Endothelial cell of umbilical vein (primary cell): ENCODE data around the gene BMP8A. TPM values are rescaled to one million over a fixed set of nuclear protein-coding genes. Genes with fewer than 3 reads are reported as not detected.

ENCODE experiments used
- BruUV-seq: library from RNA; stranded (reverse); fragments of 400-500 nt; replicated peaks from 2 replicates; lab custom pipeline; 2021; lab: Mats Ljungman, UMichigan
- CTCF ChIA-PET: fragments of 300-600, 350-600 bp; sonication (Branson Sonifier 250); formaldehyde crosslinking; loops from one replicate; lab custom pipeline; 2021; ENCODE audit warnings: antibody characterized with exemption, inconsistent platforms; lab: Charles Lee
- POLR2A ChIA-PET: fragments of 300-600, 350-600 bp; sonication (Branson Sonifier 250); formaldehyde crosslinking; loops from one replicate; lab custom pipeline; 2021; ENCODE audit warnings: antibody characterized with exemption, inconsistent platforms; lab: Charles Lee
- DNase-seq: peaks from one replicate; pipeline ENCODE4 v3.0.0-alpha.2; 2011; ENCODE audit warnings: low read depth, low spot score
- FAIRE-seq: peaks from 2 replicates; lab custom pipeline; 2011; peaks lifted over from hg19 to GRCh38; lab: Jason Lieb, UNC
- H2AFZ ChIP-seq: 2 replicates; pipeline ENCODE4 v1.6.0; 2012; ENCODE audit warnings: low read depth, low read length, control low read depth, inconsistent platforms
- H3K27ac ChIP-seq: 2 replicates; pipeline ENCODE4 v1.5.1; 2011; ENCODE audit warnings: low read depth, mild to moderate bottlenecking, control low read depth, low read length, moderate library complexity; ENCODE audit not compliant: insufficient read depth
- H3K27me3 ChIP-seq, 2 experiments: 2 replicates each; pipeline versions ENCODE4 v1.6.0 to v1.6.1; 2011; ENCODE audit warnings: low read length in 2 of 2, mixed read lengths in 1 of 2; ENCODE audit not compliant: control insufficient read depth in 2 of 2, insufficient read depth in 2 of 2
- H3K36me3 ChIP-seq, 2 experiments: 2 replicates in 1 of 2; 3 replicates in 1 of 2; pipeline ENCODE4 v1.5.1; 2011; ENCODE audit warnings: low read length in 2 of 2, mild to moderate bottlenecking in 1 of 2, moderate library complexity in 1 of 2; ENCODE audit not compliant: control insufficient read depth in 2 of 2, insufficient read depth in 2 of 2; ENCODE audit errors: extremely low read depth in 1 of 2
- H3K4me1 ChIP-seq: 3 replicates; pipeline ENCODE4 v1.5.1; 2011; ENCODE audit warnings: mild to moderate bottlenecking, low read length; ENCODE audit not compliant: control insufficient read depth, insufficient read depth; ENCODE audit errors: extremely low read depth
- H3K4me2 ChIP-seq: 2 replicates; pipeline ENCODE4 v1.6.1; 2011; ENCODE audit warnings: low read length, control low read depth, mixed read lengths; ENCODE audit not compliant: insufficient read depth
- H3K4me3 ChIP-seq, 3 experiments: fragments of 200-600 bp in 1 of 3; sonication (generic), shearing (Covaris generic) in 1 of 3; replicated peaks in 1 of 3; 2 replicates each; pipeline ENCODE4 v1.5.1; 2011 to 2016; ENCODE audit warnings: control low read depth in 3 of 3, low read length in 3 of 3, mild to moderate bottlenecking in 2 of 3, inconsistent platforms in 1 of 3, low read depth in 1 of 3, moderate library complexity in 1 of 3; ENCODE audit not compliant: insufficient read depth in 1 of 3
- H3K79me2 ChIP-seq: 2 replicates; pipeline ENCODE4 v1.6.0; 2012; ENCODE audit warnings: low read length, inconsistent platforms; ENCODE audit not compliant: control insufficient read depth, insufficient read depth
- H3K9ac ChIP-seq: replicated peaks from 2 replicates; pipeline ENCODE3; 2011; ENCODE audit warnings: low read length, control low read depth; ENCODE audit not compliant: insufficient read depth; ENCODE audit errors: extremely low read depth
- H3K9me1 ChIP-seq: replicated peaks from 3 replicates; pipeline ENCODE4 v1.6.0; 2011; ENCODE audit warnings: mild to moderate bottlenecking, low read length; ENCODE audit not compliant: control insufficient read depth, insufficient read depth; ENCODE audit errors: extremely low read depth
- H3K9me3 ChIP-seq: replicated peaks from 2 replicates; pipeline ENCODE4 v1.5.1; 2012; ENCODE audit warnings: low read length, inconsistent platforms; ENCODE audit not compliant: control insufficient read depth, insufficient read depth
- H4K20me1 ChIP-seq: replicated peaks from 2 replicates; pipeline ENCODE3; 2011; ENCODE audit warnings: mild to moderate bottlenecking, low read length; ENCODE audit not compliant: control insufficient read depth, insufficient read depth; ENCODE audit errors: extremely low read depth
- CTCF ChIP-seq, 2 donors: IDR thresholded peaks; 1 replicate in 1 of 2; 2 replicates in 1 of 2; pipeline ENCODE4 v1.5.1; 2011; ENCODE audit warnings: low read length in 2 of 2, mild to moderate bottlenecking in 2 of 2, moderate library complexity in 2 of 2, control low read depth in 1 of 2, inconsistent platforms in 1 of 2, low read depth in 1 of 2; ENCODE audit not compliant: insufficient read depth in 1 of 2; ENCODE audit errors: extremely low read depth in 1 of 2
- FOS ChIP-seq: IDR thresholded peaks from 2 replicates; pipeline ENCODE4 v1.6.1; 2011; ENCODE audit warnings: mild to moderate bottlenecking, low read length, moderate library complexity, borderline replicate concordance; ENCODE audit not compliant: insufficient read depth
- GATA2 ChIP-seq: IDR thresholded peaks from 2 replicates; pipeline ENCODE4 v1.7.0; 2011; ENCODE audit warnings: low read depth, mild to moderate bottlenecking, moderate library complexity, mixed read lengths, low read length; ENCODE audit not compliant: insufficient read length, insufficient read depth
- JUN ChIP-seq: IDR thresholded peaks from 2 replicates; pipeline ENCODE4 v1.6.1; 2011; ENCODE audit warnings: borderline replicate concordance, low read depth; ENCODE audit not compliant: insufficient read length, insufficient read depth
- MYC ChIP-seq: IDR thresholded peaks from one replicate; pipeline ENCODE4 v1.6.1; 2011; ENCODE audit warnings: mild to moderate bottlenecking, low read depth, low read length
- POLR2A ChIP-seq: IDR thresholded peaks from 2 replicates; pipeline ENCODE4 v1.6.1; 2012; ENCODE audit warnings: low read depth, mild to moderate bottlenecking, control low read depth, low read length
- POLR2AphosphoS5 ChIP-seq: IDR thresholded peaks from 2 replicates; pipeline ENCODE4 v1.6.1; 2012; ENCODE audit warnings: low read depth, mild to moderate bottlenecking, control low read depth, low read length, moderate library complexity; ENCODE audit not compliant: insufficient read depth
- dilution Hi-C: fragments of 300-500 bp; cut with MboI; formaldehyde crosslinking; loops from one replicate; pipeline ENCODE4 v1.15.0; 2019; ENCODE audit warnings: low sequenced_read_pairs; ENCODE audit not compliant: extremely low pct_ligation_motif_present
- intact Hi-C: fragments of 100-400 bp; cut with micrococcal nuclease; formaldehyde crosslinking; loops from one replicate; pipeline ENCODE4 v1.10.0; 2022
- polyA plus RNA-seq, 4 experiments: library from polyadenylated mRNA; depleted of rRNA in 3 of 4; stranded (reverse) in 3 of 4; unstranded in 1 of 4; fragments of >200 nt; gene quantifications; 2 replicates each; pipeline versions ENCODE4 v1.2.1 to v1.2.3, GENCODE V29; 2011 to 2012; ENCODE audit warnings: missing spikeins in 1 of 4
- total RNA-seq: library from RNA; stranded (reverse); gene quantifications from 2 replicates; pipeline ENCODE4 v1.2.3, GENCODE V29; 2021
- TF ChIP-seq, protein P1 (sequence below): IDR thresholded peaks from 2 replicates; pipeline ENCODE4 v1.6.1; 2011; ENCODE audit not compliant: insufficient read depth, insufficient read length

BMP8A gene
- total and polyA plus RNA-seq, 2 donors (not counting 3 experiments of a cell fraction or from before 2014, with no cell fraction given) = 0.25 to 0.44 TPM

DNA sequence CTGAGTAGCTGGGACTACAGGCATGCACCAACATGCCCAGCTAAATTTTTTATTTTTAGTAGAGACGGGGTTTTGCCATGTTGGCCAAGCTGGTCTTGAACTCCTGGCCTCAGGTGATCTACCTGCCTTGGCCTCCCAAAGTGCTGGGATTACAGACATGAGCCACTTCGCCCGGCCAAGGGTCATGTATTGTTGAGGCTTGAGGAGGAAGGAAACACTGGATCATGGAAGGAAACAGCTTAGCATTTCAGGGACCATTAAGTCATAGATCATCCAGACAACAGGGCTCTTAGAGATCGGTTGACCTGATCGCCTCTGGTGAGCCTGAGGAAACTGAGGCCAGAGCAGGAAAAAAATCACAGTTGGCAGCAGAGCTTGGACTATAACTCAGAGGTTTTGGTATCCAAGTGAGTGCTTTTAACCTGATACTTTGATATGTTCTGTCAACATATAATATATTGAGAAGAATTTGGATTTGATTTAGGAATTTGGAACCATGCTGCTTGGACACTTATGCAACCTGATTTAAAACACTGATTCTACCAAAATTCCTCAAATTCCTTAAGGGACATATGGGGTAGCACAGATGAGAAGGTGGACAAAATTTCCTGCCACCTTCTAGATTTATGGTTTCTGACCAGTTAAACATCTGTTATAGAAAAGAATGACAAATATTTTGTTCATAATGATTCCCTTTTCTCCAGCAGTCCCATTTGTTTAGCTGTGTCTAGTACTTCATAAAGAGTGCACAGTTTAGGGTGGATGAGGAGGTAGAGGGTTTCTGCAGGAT lies 13.1 kb upstream of the BMP8A start:
- no peak overlapping the region for H3K9ac ChIP-seq
- TF ChIP-seq CTCF (IDR thresholded peaks at IDR 0.05; ENCODE audit: extremely low read depth in 1 of 2, insufficient read depth in 1 of 2, low read depth in 1 of 2, low read length in 2 of 2) (no peak), FOS (no peak), GATA2 (no peak), POLR2A (no peak), JUN (no peak), POLR2AphosphoS5 (peak; percentile 17), MYC (no peak)
- TF ChIP-seq, protein P1, sequence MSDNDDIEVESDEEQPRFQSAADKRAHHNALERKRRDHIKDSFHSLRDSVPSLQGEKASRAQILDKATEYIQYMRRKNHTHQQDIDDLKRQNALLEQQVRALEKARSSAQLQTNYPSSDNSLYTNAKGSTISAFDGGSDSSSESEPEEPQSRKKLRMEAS = no peak
- H3K79me2 ChIP-seq = no peaks in the 10 kb centered on the region
- ChIA-PET POLR2A (no interaction called here), CTCF (no interaction called here)
- no peaks in the 10 kb centered on the region for H3K9me3 ChIP-seq
- H2AFZ ChIP-seq = no peak overlapping the region
- no peaks in the 10 kb centered on the region for H4K20me1 ChIP-seq
- no peaks in the 10 kb centered on the region for H3K27me3 ChIP-seq
- H3K36me3 ChIP-seq = peaks cover 15 to 25% of the 10 kb centered on the region in 2 experiments
- no peak overlapping the region for H3K4me2 ChIP-seq
- BruUV-seq = no TSS peak
- FAIRE-seq = peak; percentile 66
- H3K4me3 ChIP-seq = no peak overlapping the region
- intact Hi-C loops = no loop called here
- no peak overlapping the region for H3K27ac ChIP-seq
- peak; percentile 42 for DNase-seq
- H3K9me1 ChIP-seq = no peaks in the 10 kb centered on the region
- peaks cover 4% of the 10 kb centered on the region for H3K4me1 ChIP-seq
- dilution Hi-C loops = no loop called here
